GM12892 (cell line): ENCODE measurements around the gene ZCCHC4.

Experiments
- POLR2A ChIP-seq: IDR thresholded peaks from 2 replicates; pipeline ENCODE4 v1.6.1; 2011; ENCODE audit warnings: low read depth, low read length, control low read depth
- POLR2AphosphoS5 ChIP-seq: IDR thresholded peaks from 2 replicates; pipeline ENCODE4 v1.6.1; 2011; ENCODE audit warnings: low read depth, low read length, control low read depth
- TAF1 ChIP-seq: IDR thresholded peaks from 2 replicates; pipeline ENCODE4 v1.6.1; 2011; ENCODE audit warnings: low read depth, mild to moderate bottlenecking, control low read depth, low read length, borderline replicate concordance

DNA sequence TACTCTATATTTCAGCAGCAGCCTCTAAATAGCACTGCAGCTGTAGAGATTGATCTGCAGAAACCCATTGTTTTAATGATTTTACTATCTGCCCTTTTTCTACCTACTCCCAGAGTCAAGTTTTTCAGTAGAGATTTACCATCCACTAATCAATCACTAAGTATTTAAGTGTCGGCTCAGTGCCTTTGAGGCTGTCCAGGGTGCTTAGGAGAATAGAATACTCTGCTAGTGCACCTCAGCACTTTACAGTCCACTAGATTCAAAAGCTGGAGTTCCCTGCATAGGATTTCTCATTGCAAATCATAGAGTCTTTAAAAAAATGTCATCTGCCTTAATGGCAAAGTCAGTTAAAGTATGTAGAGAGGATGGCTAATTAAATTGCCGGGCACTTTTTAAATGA, 34.9 kb downstream of the ZCCHC4 start:
- TF ChIP-seq POLR2AphosphoS5 (no peak), POLR2A (no peak), TAF1 (no peak)
